ENCODE measurements around the gene TEX22. TPM values are rescaled to one million over a fixed set of nuclear protein-coding genes. Genes with fewer than 3 reads are reported as not detected.

Gene TEX22
- total RNA-seq (1 to 10 TPM; 7.5 to 8.2 TPM), polyA plus RNA-seq (under 1 TPM in 2 of 3 donors, not detected in 1; 0.09 to 0.15 TPM), total RNA-seq (0.49 to 4.0 (median 2.2) reads per million in 6 experiments)

GRCh38 chr14:105398044-105398725 is at the start of gene TEX22:
TSS of gene TEX22 (plus strand) at chr14:105398538. CDS start at chr14:105399341, 803 bp downstream.
- peak within 1 kb of the TSS; percentile 75 to 89 (median 82) for H3K4me3 Mint-ChIP-seq
- DNase-seq (peak; percentile 75 to 94 (median 88)), ATAC-seq (peak; percentile 85 to 89)
- peak within 1 kb of the TSS in 9 of 10 donors; percentile 83 to 94 (median 88) for H3K27ac Mint-ChIP-seq
- peaks cover 9 to 32% (median 26%) of the 10 kb centered on the region in 4 donors for H3K4me1 Mint-ChIP-seq
- no peaks in the 10 kb centered on the region for H3K27me3 Mint-ChIP-seq
- peaks cover 12 to 20% (median 12%) of the 10 kb centered on the region in 3 donors for H3K36me3 Mint-ChIP-seq
- POLR2A ChIA-PET, result interaction anchor here (0.8 to 4.6 kb wide), 10 partner anchors 8 to 130 kb away, joined by 3 to 30 read pairs (median 4); partner anchors contain the start of gene TEDC1
- H3K9me3 Mint-ChIP-seq, result peaks cover 0 to 24% (median 13%) of the 10 kb centered on the region in 9 donors

GRCh38 chr14:105348945-105349699 is 49.2 kb upstream of the TEX22 start:
- POLR2A ChIA-PET, result interaction anchor here (0.7 kb wide), 1 partner anchor 26 kb away, joined by 3 read pairs; no protein-coding TSS in a partner anchor
- Mint-ChIP-seq H3K4me3 (no peak overlapping the region), H3K27me3 (no peaks in the 10 kb centered on the region), H3K36me3 (peaks cover 0 to 14% (median 5%) of the 10 kb centered on the region in 3 donors), H3K4me1 (peaks cover 0 to 10% (median 8%) of the 10 kb centered on the region in 4 donors), H3K9me3 (peaks cover 0 to 9% (median 0%) of the 10 kb centered on the region in 9 donors), H3K27ac (no peak overlapping the region)
- DNase-seq (no peak), ATAC-seq (no peak)

GRCh38 chr14:105349992-105350391 is 48.3 kb upstream of the TEX22 start:
- no peak overlapping the region for H3K4me3 Mint-ChIP-seq
- H3K4me1 Mint-ChIP-seq, result peaks cover 0 to 9% (median 6%) of the 10 kb centered on the region in 4 donors
- peaks cover 0 to 7% (median 5%) of the 10 kb centered on the region in 3 donors for H3K36me3 Mint-ChIP-seq
- DNase-seq, result no peak
- peaks cover 0 to 5% (median 0%) of the 10 kb centered on the region in 9 donors for H3K9me3 Mint-ChIP-seq
- no peak overlapping the region for H3K27ac Mint-ChIP-seq
- POLR2A ChIA-PET, result no interaction called here
- H3K27me3 Mint-ChIP-seq, result no peaks in the 10 kb centered on the region
- ATAC-seq, result no peak

- Mint-ChIP-seq H3K4me1 (peaks cover 0 to 9% (median 5%) of the 10 kb centered on the region in 4 donors), H3K4me3 (no peak overlapping the region), H3K36me3 (peaks cover 0 to 5% (median 3%) of the 10 kb centered on the region in 3 donors), H3K27me3 (no peaks in the 10 kb centered on the region), H3K27ac (no peak overlapping the region), H3K9me3 (peaks cover 0 to 4% (median 0%) of the 10 kb centered on the region in 9 donors)
- ATAC-seq (no peak), DNase-seq (no peak)
- POLR2A ChIA-PET, result no interaction called here
These were observed 47.7 kb upstream of the TEX22 start for GRCh38 chr14:105350450-105351244.

GRCh38 chr14:105351410-105351809 is 46.9 kb upstream of the TEX22 start:
- H3K4me3 Mint-ChIP-seq, result no peak overlapping the region
- no peaks in the 10 kb centered on the region for H3K27me3 Mint-ChIP-seq
- peak overlapping the region in 1 of 10 donors; percentile 15 for H3K27ac Mint-ChIP-seq
- DNase-seq, result no peak
- POLR2A ChIA-PET, result no interaction called here
- peaks cover 0 to 2% (median 0%) of the 10 kb centered on the region in 3 donors for H3K36me3 Mint-ChIP-seq
- no peak for ATAC-seq
- H3K9me3 Mint-ChIP-seq, result no peaks in the 10 kb centered on the region
- H3K4me1 Mint-ChIP-seq, result peaks cover 0 to 9% (median 3%) of the 10 kb centered on the region in 4 donors

- Mint-ChIP-seq H3K27ac (peak overlapping the region in 4 of 10 donors; percentile 49 to 69 (median 60)), H3K4me1 (peaks cover 0 to 5% (median 2%) of the 10 kb centered on the region in 4 donors), H3K36me3 (peaks cover 0 to 2% (median 0%) of the 10 kb centered on the region in 3 donors), H3K27me3 (no peaks in the 10 kb centered on the region), H3K9me3 (no peaks in the 10 kb centered on the region), H3K4me3 (no peak overlapping the region)
- peak; percentile 99 to 100 for ATAC-seq
- DNase-seq, result peak; percentile 77 to 93 (median 88)
- POLR2A ChIA-PET, result interaction anchor here (1.0 kb wide), 2 partner anchors 37 to 262 kb away, joined by 3 read pairs; partner anchors contain the start of gene PACS2
These were observed 46.2 kb upstream of the TEX22 start for GRCh38 chr14:105351920-105352851.

- no peaks in the 10 kb centered on the region for H3K27me3 Mint-ChIP-seq
- ATAC-seq, result no peak
- POLR2A ChIA-PET, result interaction anchor here (1.0 kb wide), 1 partner anchor 263 kb away, joined by 5 read pairs; no protein-coding TSS in a partner anchor
- no peak overlapping the region for H3K4me3 Mint-ChIP-seq
- no peaks in the 10 kb centered on the region for H3K9me3 Mint-ChIP-seq
- H3K36me3 Mint-ChIP-seq, result peaks cover 0 to 2% (median 0%) of the 10 kb centered on the region in 3 donors
- H3K4me1 Mint-ChIP-seq, result peaks cover 0 to 5% (median 2%) of the 10 kb centered on the region in 4 donors
- H3K27ac Mint-ChIP-seq, result no peak overlapping the region
- DNase-seq, result no peak
These were observed 45.2 kb upstream of the TEX22 start for GRCh38 chr14:105353136-105353535.

GRCh38 chr14:105354541-105354940 is 43.8 kb upstream of the TEX22 start:
- H3K4me3 Mint-ChIP-seq, result no peak overlapping the region
- H3K9me3 Mint-ChIP-seq, result no peaks in the 10 kb centered on the region
- ATAC-seq, result no peak
- POLR2A ChIA-PET, result no interaction called here
- H3K36me3 Mint-ChIP-seq, result peaks cover 0 to 2% (median 0%) of the 10 kb centered on the region in 3 donors
- peaks cover 0 to 5% (median 2%) of the 10 kb centered on the region in 4 donors for H3K4me1 Mint-ChIP-seq
- H3K27me3 Mint-ChIP-seq, result no peaks in the 10 kb centered on the region
- no peak overlapping the region for H3K27ac Mint-ChIP-seq
- peak in 1 of 10 donors; percentile 31 for DNase-seq

- Mint-ChIP-seq H3K9me3 (no peaks in the 10 kb centered on the region), H3K4me3 (no peak overlapping the region), H3K36me3 (no peaks in the 10 kb centered on the region), H3K27ac (no peak overlapping the region), H3K27me3 (no peaks in the 10 kb centered on the region), H3K4me1 (peaks cover 0 to 5% (median 2%) of the 10 kb centered on the region in 4 donors)
- POLR2A ChIA-PET, result no interaction called here
- DNase-seq, result peak in 1 of 10 donors; percentile 14
- ATAC-seq, result no peak
These were observed 43.2 kb upstream of the TEX22 start for GRCh38 chr14:105355049-105355575.

- ATAC-seq (no peak), DNase-seq (no peak)
- H3K4me1 Mint-ChIP-seq, result peaks cover 0 to 5% (median 2%) of the 10 kb centered on the region in 4 donors
- H3K9me3 Mint-ChIP-seq, result no peaks in the 10 kb centered on the region
- no peak overlapping the region for H3K4me3 Mint-ChIP-seq
- peaks cover 0 to 5% (median 0%) of the 10 kb centered on the region in 3 donors for H3K36me3 Mint-ChIP-seq
- H3K27ac Mint-ChIP-seq, result no peak overlapping the region
- H3K27me3 Mint-ChIP-seq, result no peaks in the 10 kb centered on the region
- POLR2A ChIA-PET, result no interaction called here
These were observed 42.3 kb upstream of the TEX22 start for GRCh38 chr14:105355850-105356604.

Measured in naive thymus-derived CD8-positive, alpha-beta T cell (primary cell).